SH-SY5Y (cell line): ENCODE measurements around the gene EXD3.

Experiments
- GATA2 ChIP-seq: IDR thresholded peaks from 2 replicates; pipeline ENCODE4 v1.6.1; 2011; ENCODE audit warnings: mild to moderate bottlenecking, low read depth, low read length
- GATA3 ChIP-seq: IDR thresholded peaks from 2 replicates; pipeline ENCODE4 v1.6.1; 2011; ENCODE audit warnings: low read depth, mild to moderate bottlenecking, low read length, moderate library complexity

Gene EXD3

GRCh38 chr9:137353223-137354152 is 69.5 kb downstream of the EXD3 start:
- TF ChIP-seq GATA2 (no peak), GATA3 (no peak)

GRCh38 chr9:137352511-137353222 is 70.3 kb downstream of the EXD3 start:
- TF ChIP-seq GATA2, result no peak
- TF ChIP-seq GATA3, result no peak

- no peak for TF ChIP-seq GATA3
- TF ChIP-seq GATA2, result no peak
Observed at GRCh38 chr9:137351781-137352501, 71.0 kb downstream of the EXD3 start.

- no peak for TF ChIP-seq GATA2
- TF ChIP-seq GATA3, result no peak
Observed at GRCh38 chr9:137350696-137351584, 72.0 kb downstream of the EXD3 start.

- no peak for TF ChIP-seq GATA2
Observed at GRCh38 chr9:137349471-137350033, 73.4 kb downstream of the EXD3 start.

GRCh38 chr9:137348769-137349470 is 74.0 kb downstream of the EXD3 start:
- no peak for TF ChIP-seq GATA3
- no peak for TF ChIP-seq GATA2

GRCh38 chr9:137347928-137348327 is 75.0 kb downstream of the EXD3 start:
- no peak for TF ChIP-seq GATA2
- TF ChIP-seq GATA3, result no peak

- TF ChIP-seq GATA3, result no peak
- TF ChIP-seq GATA2, result no peak
Observed at GRCh38 chr9:137342482-137342881, 80.5 kb downstream of the EXD3 start.

GRCh38 chr9:137341227-137341626 is 81.7 kb downstream of the EXD3 start:
- TF ChIP-seq GATA3 (no peak), GATA2 (no peak)

GRCh38 chr9:137339045-137339907 is 83.7 kb downstream of the EXD3 start:
- TF ChIP-seq GATA3, result no peak
- no peak for TF ChIP-seq GATA2

- TF ChIP-seq GATA3 (no peak), GATA2 (no peak)
Observed at GRCh38 chr9:137336735-137337134, 86.2 kb downstream of the EXD3 start.
